EH (cell line): Measurements from ENCODE around the gene C3orf38.
"Not testable (repeated sequence)": the region's sequence is repeated elsewhere in the genome, so short reads cannot be mapped to it uniquely, and the experiment has no call there.

Source experiments
- DNase-seq: peaks from one replicate; pipeline ENCODE4 v3.0.0-alpha.2; 2015; ENCODE audit warnings: low read depth

C3orf38 gene

GRCh38 chr3:88149509-88150362, at the start of gene C3orf38:
Gene C3orf38, plus strand, starts transcription at chr3:88149959. Its CDS starts 94 bp downstream, at chr3:88150053.
- DNase-seq, result peak; percentile 91

GRCh38 chr3:88101142-88101541, 48.6 kb upstream of the C3orf38 start:
- no peak for DNase-seq

DNA sequence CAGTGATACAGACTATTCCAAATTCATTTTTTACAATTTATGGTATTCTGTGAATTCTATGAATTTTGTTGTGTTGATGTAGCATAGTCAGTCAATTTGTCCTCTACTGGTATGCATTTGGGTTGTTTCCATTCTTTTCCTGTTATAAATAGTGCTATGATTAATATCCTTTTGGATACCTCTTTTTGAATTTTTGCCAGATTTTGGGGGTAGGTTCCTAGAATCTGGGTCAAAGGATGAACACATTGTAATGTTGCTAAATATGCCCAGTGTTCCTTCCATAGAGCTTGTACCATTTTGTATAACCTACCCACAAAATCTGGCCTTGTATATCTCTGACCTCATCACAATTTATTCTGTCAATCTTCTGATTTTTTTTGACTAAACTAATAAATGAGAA, 44.4 kb upstream of the C3orf38 start:
- DNase-seq, result peak; percentile 72

GRCh38 chr3:88112289-88112688, 37.5 kb upstream of the C3orf38 start:
- DNase-seq, result no peak

GRCh38 chr3:88113311-88114162, 36.2 kb upstream of the C3orf38 start:
- peak; percentile 77 for DNase-seq

DNA sequence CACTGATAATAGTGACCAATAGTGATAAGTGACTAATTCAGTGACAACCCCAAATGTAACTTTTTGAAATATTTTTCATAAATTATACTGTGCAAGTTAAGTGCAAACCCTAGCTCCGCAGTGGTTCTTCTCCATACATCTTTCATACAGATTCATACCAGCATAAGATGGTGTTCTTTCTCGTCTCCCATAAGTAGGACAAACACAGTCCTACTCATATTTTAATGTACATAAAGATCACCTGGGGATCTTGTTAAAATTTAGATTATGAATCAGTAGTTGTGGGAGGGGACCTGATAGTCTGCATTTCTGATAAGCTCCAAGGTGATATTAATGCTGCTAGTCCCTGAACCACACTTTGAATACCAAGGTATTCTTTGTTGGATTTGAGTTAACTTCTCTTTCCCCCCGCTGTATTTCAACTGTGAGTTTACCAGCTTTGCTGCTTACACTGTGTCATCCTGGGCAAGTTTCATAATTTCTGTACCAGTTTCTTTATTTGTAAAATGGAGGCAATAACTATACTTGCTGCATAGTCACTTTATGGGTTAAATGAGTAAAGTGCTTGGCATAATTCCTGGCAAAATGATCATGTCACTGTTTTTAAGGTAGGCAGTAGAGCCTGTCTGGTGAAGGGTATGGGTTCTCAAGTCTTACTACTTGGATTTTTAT, 34.7 kb upstream of the C3orf38 start:
- no peak for DNase-seq

DNA sequence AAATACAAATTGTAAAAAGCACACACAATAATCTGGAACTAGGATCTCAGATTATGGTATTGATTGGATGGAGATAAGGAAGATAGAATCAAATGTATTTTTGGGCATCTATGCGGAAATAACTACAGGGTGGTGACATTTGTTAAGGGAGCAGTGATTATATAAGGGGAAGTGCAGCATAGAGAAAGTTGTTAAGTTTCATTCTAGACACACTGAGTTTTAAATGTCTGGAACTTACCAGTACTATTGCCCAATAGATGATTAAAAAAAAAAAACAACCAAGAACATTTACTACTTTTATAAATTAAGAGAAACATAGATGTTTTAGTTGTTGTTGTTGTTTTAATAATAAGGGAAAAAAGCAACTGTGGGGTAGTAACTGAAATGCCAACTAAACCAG, 32.1 kb upstream of the C3orf38 start:
- no peak for DNase-seq

DNA sequence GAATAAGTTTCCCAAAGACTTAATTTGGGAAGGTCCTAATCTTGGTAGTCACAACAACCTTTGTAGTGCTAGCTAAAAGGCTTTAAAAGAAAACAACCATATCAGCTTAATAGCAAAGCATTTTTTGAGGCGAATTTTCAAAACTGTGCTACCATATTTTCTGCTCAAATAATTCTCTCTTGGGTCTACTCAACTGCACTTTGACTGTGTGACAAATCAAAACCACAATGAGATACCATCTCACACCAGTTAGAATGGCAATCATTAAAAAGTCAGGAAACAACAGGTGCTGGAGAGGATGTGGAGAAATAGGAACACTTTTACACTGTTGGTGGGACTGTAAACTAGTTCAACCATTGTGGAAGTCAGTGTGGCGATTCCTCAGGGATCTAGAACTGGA, 31.2 kb upstream of the C3orf38 start:
- not testable (repeated sequence) for DNase-seq

- DNase-seq, result no peak
These were observed 26.2 kb upstream of the C3orf38 start for GRCh38 chr3:88123526-88123925.

GRCh38 chr3:88131695-88132094, 18.1 kb upstream of the C3orf38 start:
- DNase-seq, result peak; percentile 18

GRCh38 chr3:88132894-88133293, 16.9 kb upstream of the C3orf38 start:
- DNase-seq, result peak; percentile 57

GRCh38 chr3:88133711-88134263, 16.0 kb upstream of the C3orf38 start:
- DNase-seq, result no peak

DNA sequence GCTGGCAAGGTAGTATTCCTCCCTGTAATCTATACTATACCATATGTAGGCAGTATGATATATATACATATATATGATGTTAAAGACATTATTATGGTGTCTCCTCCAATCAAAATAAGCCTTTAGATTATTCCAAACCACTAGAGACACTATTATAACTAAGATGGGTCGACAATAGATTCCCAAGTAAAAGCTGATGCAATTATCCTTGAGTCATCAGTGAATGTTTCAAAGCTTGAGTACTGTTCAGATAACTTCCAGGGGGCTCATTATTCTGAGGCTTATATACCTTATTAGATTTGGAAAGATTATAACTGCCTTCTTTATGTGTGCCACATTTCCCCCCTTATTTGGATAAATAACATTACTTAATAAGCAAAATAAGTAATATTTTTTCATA, 11.9 kb upstream of the C3orf38 start:
- DNase-seq, result peak; percentile 36

DNA sequence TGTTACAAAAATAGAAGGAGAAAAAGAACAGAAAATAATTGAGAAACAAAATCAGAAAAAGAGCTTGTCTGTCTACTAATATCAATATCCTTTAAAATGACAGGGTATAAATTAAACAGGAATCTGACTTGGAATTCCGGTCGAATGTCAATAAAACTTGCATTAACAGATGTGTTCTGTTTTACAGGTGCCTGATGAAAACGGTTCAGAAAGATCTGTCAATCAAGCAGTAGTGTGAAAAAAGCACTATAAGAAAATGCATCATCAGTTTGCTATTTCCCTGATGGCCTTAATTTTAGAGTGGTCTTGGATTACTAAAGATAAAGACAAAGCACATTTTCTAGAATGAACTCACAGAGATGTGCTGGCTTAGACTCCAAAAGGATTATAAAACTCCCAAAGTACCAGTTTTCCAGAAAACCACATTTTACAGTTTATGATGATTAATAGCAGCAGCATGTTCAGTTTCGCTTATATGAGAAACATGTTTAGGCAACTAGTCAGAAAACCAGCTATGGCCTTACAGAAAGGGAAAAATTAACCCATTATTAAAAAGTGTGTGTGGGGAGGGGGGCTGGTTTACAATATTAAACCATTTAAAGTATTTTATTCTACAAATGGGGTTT, 8.2 kb upstream of the C3orf38 start:
- DNase-seq, result peak; percentile 92

- DNase-seq, result peak; percentile 74
These were observed 7.6 kb upstream of the C3orf38 start for GRCh38 chr3:88142094-88142624.

DNA sequence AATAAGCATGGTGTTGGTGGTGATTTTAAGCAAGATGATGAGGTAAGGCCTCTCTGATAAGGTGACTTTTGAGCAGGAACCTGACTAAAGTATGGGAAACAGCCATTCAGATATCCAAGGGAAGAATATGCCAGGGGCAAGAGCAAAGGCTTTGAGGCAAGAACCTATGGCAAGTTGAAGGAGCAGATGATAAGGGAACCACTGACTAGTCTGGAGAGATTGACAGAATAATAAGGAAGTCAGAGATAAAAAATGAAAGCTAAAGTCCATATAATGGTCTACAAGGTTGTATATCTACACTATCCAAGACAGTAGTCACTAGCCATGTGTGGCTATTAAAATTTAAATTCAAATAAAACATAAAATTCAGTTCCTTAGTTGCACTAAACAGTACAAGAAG, 2.5 kb upstream of the C3orf38 start:
- no peak for DNase-seq

- DNase-seq, result no peak
These were observed 1.1 kb upstream of the C3orf38 start for GRCh38 chr3:88148651-88149050.

- peak; percentile 34 for DNase-seq
These were observed 654 bp upstream of the C3orf38 start for GRCh38 chr3:88149101-88149508.

DNA sequence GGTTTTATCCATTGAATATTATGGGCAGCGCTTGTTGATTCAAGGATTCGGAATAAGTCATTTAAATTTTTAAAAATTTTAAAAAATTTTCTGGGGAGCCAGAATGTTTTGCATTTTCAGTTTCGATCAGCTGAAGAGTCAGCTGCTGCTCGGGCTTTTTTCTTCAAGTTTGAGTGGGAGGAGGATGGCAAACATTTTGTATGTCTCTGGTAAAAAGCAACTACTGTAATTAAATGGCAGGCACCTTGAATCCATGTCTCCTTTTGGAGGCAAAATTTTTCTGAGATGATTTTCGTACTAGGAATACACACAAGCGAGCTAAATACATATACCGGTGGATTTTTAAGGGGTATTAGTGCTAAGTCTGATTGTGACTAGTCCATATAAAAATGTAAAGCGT, 612 bp downstream of the C3orf38 start:
- DNase-seq, result no peak

GRCh38 chr3:88150806-88151205, 1.0 kb downstream of the C3orf38 start:
- peak; percentile 12 for DNase-seq

GRCh38 chr3:88151358-88151757, 1.6 kb downstream of the C3orf38 start:
- peak; percentile 16 for DNase-seq
